CD4-positive, alpha-beta T cell treated with Interleukin-12 subunit alpha and Interleukin-12 subunit beta, for 1 hour (primary cell): Measurements from ENCODE around the gene GNRH2.
"Not testable (repeated sequence)": the region's sequence is repeated elsewhere in the genome, so short reads cannot be mapped to it uniquely, and the experiment has no call there.

ENCODE experiments used
- DNase-seq: peaks from one replicate; pipeline ENCODE4 v3.0.0-alpha.2; 2020

The GNRH2 gene

GRCh38 chr20:3044336-3044965, 1.0 kb downstream of the GNRH2 start:
- no peak for DNase-seq

- DNase-seq: peak; percentile 62
These were observed 1.8 kb downstream of the GNRH2 start for GRCh38 chr20:3045042-3045815.

- peak; percentile 78 for DNase-seq
These were observed 2.6 kb downstream of the GNRH2 start, which contains the start of gene MRPS26 for GRCh38 chr20:3045816-3046676. MRPS26 (plus strand) TSS chr20:3046052; CDS start chr20:3046069, 17 bp downstream.

GRCh38 chr20:3046677-3047462, 3.4 kb downstream of the GNRH2 start:
- no peak for DNase-seq

GRCh38 chr20:3047486-3048419, 4.3 kb downstream of the GNRH2 start:
- no peak for DNase-seq

- no peak for DNase-seq
These were observed 8.1 kb downstream of the GNRH2 start for GRCh38 chr20:3051385-3052019.

- DNase-seq: no peak
These were observed 16.1 kb downstream of the GNRH2 start for GRCh38 chr20:3059489-3059888.

GRCh38 chr20:3064119-3064518, 20.7 kb downstream of the GNRH2 start:
- DNase-seq: not testable (repeated sequence)

- no peak for DNase-seq
These were observed 24.0 kb downstream of the GNRH2 start for GRCh38 chr20:3067139-3068014.

- no peak for DNase-seq
These were observed 24.7 kb downstream of the GNRH2 start for GRCh38 chr20:3068075-3068474.

GRCh38 chr20:3068986-3069900, 25.8 kb downstream of the GNRH2 start:
- peak; percentile 40 for DNase-seq

GRCh38 chr20:3070725-3071124, 27.3 kb downstream of the GNRH2 start:
- DNase-seq: no peak

- no peak for DNase-seq
These were observed 27.8 kb downstream of the GNRH2 start for GRCh38 chr20:3071266-3071609.

GRCh38 chr20:3071610-3072529, 28.4 kb downstream of the GNRH2 start, which contains the start of gene OXT:
OXT (plus strand) TSS chr20:3071620; CDS start chr20:3071656, 36 bp downstream.
- DNase-seq: peak; percentile 80

- DNase-seq: no peak
These were observed 29.3 kb downstream of the GNRH2 start for GRCh38 chr20:3072530-3073250.

GRCh38 chr20:3073251-3073643, 29.8 kb downstream of the GNRH2 start:
- DNase-seq: not testable (repeated sequence)

GRCh38 chr20:3074812-3075211, 31.4 kb downstream of the GNRH2 start:
- no peak for DNase-seq
